Activated T-helper 1 cell treated with anti-CD3 and anti-CD28 coated beads, Interleukin-12 subunit alpha, Interleukin-12 subunit beta, Interleukin-2, Interleukin-4 antibody, amounts not matched to agents 30 ng/mL and 10 ng/mL and 1 ng/mL, durations not matched to agents 14 hours and 24 hours and 36 hours (primary cell): ENCODE data around the gene EIF1. TPM values are rescaled to one million over a fixed set of nuclear protein-coding genes. Genes with fewer than 3 reads are reported as not detected.

Experiments used
- total RNA-seq: library from RNA; stranded (reverse); gene quantifications from 2 replicates; pipeline ENCODE4 v1.2.3, GENCODE V29; 2022

EIF1 gene
- total RNA-seq, 1 donor from 2014 or later, result 876 TPM

Other genes with a start within 250 kb of the EIF1 start
- not detected in 2 replicates for gene KRT38, start 247.9 kb upstream of the EIF1 start, total RNA-seq
- gene KRT32, start 221.5 kb upstream of the EIF1 start, total RNA-seq, result not detected in 2 replicates
- gene KRT35, start 207.7 kb upstream of the EIF1 start, total RNA-seq, result not detected in 2 replicates
- gene KRT36, start 199.0 kb upstream of the EIF1 start, total RNA-seq, result not detected in 2 replicates
- gene KRT13, start 183.3 kb upstream of the EIF1 start, total RNA-seq, result not detected in 2 replicates
- gene KRT15, start 170.0 kb upstream of the EIF1 start, total RNA-seq, result not detected in 2 replicates
- not detected in 2 replicates for gene KRT19, start 160.6 kb upstream of the EIF1 start, total RNA-seq
- not detected in 2 replicates for gene KRT9, start 116.8 kb upstream of the EIF1 start, total RNA-seq
- gene KRT14, start 102.0 kb upstream of the EIF1 start, total RNA-seq, result not detected in 2 replicates
- gene KRT16, start 76.1 kb upstream of the EIF1 start, total RNA-seq, result not detected in 2 replicates
- gene KRT17, start 64.3 kb upstream of the EIF1 start, total RNA-seq, result 0.24 TPM in 1 of 2 replicates, not detected in the other
- gene GAST, start 23.4 kb downstream of the EIF1 start, total RNA-seq, result not detected in 2 replicates
- not detected in 2 replicates for gene HAP1, start 45.8 kb downstream of the EIF1 start, total RNA-seq
- 0.12 and 0.39 TPM in 2 replicates for gene JUP, start 97.8 kb downstream of the EIF1 start, total RNA-seq
- 4.1 and 5.0 TPM in 2 replicates for gene P3H4, start 123.1 kb downstream of the EIF1 start, total RNA-seq
- 0.62 and 1.1 TPM in 2 replicates for gene FKBP10, start 124.1 kb downstream of the EIF1 start, total RNA-seq
- gene NT5C3B, start 147.3 kb downstream of the EIF1 start, total RNA-seq, result 40.8 and 44.5 TPM in 2 replicates
- gene KLHL10, start 148.9 kb downstream of the EIF1 start, total RNA-seq, result not detected in 2 replicates
- gene KLHL11, start 176.5 kb downstream of the EIF1 start, total RNA-seq, result 20.0 and 21.7 TPM in 2 replicates
- gene ACLY, start 230.1 kb downstream of the EIF1 start, total RNA-seq, result 200 and 211 TPM in 2 replicates
- 0.39 and 0.73 TPM in 2 replicates for gene ODAD4, start 241.7 kb downstream of the EIF1 start, total RNA-seq